Left ventricle myocardium inferior (tissue), 1 donor: ENCODE data around the gene WNT7A. TPM values are rescaled to one million over a fixed set of nuclear protein-coding genes. Genes with fewer than 3 reads are reported as not detected.

Experiments used
- DNase-seq: peaks from one replicate; pipeline ENCODE4 v3.0.0-alpha.2; 2020
- H3K27ac ChIP-seq: fragments of 200-600 bp; replicated peaks from 2 replicates; pipeline ENCODE4 v1.8.0; 2021
- H3K27me3 ChIP-seq: fragments of 200-600 bp; 2 replicates; pipeline ENCODE4 v1.8.0; 2021; ENCODE audit warnings: low read depth
- H3K36me3 ChIP-seq: fragments of 200-600 bp; 2 replicates; pipeline ENCODE4 v1.8.0; 2021
- H3K4me1 ChIP-seq: fragments of 200-600 bp; 2 replicates; pipeline ENCODE4 v1.8.0; 2021
- H3K4me3 ChIP-seq: fragments of 200-600 bp; 2 replicates; pipeline ENCODE4 v1.8.0; 2021; ENCODE audit warnings: mild to moderate bottlenecking, moderate library complexity
- H3K9me3 ChIP-seq: fragments of 200-600 bp; replicated peaks from 2 replicates; pipeline ENCODE4 v1.8.0; 2021
- CTCF ChIP-seq: fragments of 200-600 bp; IDR thresholded peaks from 2 replicates; pipeline ENCODE4 v1.8.0; 2021; ENCODE audit warnings: antibody characterized with exemption, mild to moderate bottlenecking, borderline replicate concordance
- intact Hi-C: fragments of 100-400 bp; cut with micrococcal nuclease; formaldehyde crosslinking; loops from one replicate; pipeline ENCODE4 v1.11.0; 2022
- total RNA-seq: library from RNA; stranded (reverse); fragmentation: NEBNext Ultra II Directional; extraction: Animal tissue kit (Norgen Biotek cat#: 25700); gene quantifications from one replicate; pipeline ENCODE4 v1.2.1, GENCODE V29; 2021
- donor health status: DM: no; HTN: yes; CAD: no; lungs with severe emphysema.

Gene WNT7A
- total RNA-seq, 1 donor from 2014 or later = not detected

GRCh38 chr3:13837751-13838150, 42.1 kb downstream of the WNT7A start:
- intact Hi-C loops = no loop called here
- Histone ChIP-seq H3K27ac (no peak overlapping the region), H3K27me3 (peaks cover 93% of the 10 kb centered on the region), H3K36me3 (no peaks in the 10 kb centered on the region), H3K9me3 (no peaks in the 10 kb centered on the region), H3K4me3 (no peak overlapping the region), H3K4me1 (no peaks in the 10 kb centered on the region)
- no peak for DNase-seq
- no peak for TF ChIP-seq CTCF

GRCh38 chr3:13836658-13837587, 42.9 kb downstream of the WNT7A start:
- no peaks in the 10 kb centered on the region for H3K9me3 ChIP-seq
- TF ChIP-seq CTCF = no peak
- no peaks in the 10 kb centered on the region for H3K36me3 ChIP-seq
- intact Hi-C loops = no loop called here
- no peaks in the 10 kb centered on the region for H3K4me1 ChIP-seq
- H3K27ac ChIP-seq = no peak overlapping the region
- H3K4me3 ChIP-seq = no peak overlapping the region
- H3K27me3 ChIP-seq = peaks cover 93% of the 10 kb centered on the region
- no peak for DNase-seq

- intact Hi-C loops = no loop called here
- DNase-seq = no peak
- Histone ChIP-seq H3K36me3 (no peaks in the 10 kb centered on the region), H3K27me3 (peaks cover 95% of the 10 kb centered on the region), H3K9me3 (no peaks in the 10 kb centered on the region), H3K27ac (no peak overlapping the region), H3K4me3 (no peak overlapping the region), H3K4me1 (no peaks in the 10 kb centered on the region)
- no peak for TF ChIP-seq CTCF
Measured at GRCh38 chr3:13835246-13835645, 44.6 kb downstream of the WNT7A start.

- Histone ChIP-seq H3K27ac (no peak overlapping the region), H3K9me3 (no peaks in the 10 kb centered on the region), H3K27me3 (peaks cover 95% of the 10 kb centered on the region), H3K36me3 (no peaks in the 10 kb centered on the region), H3K4me1 (no peaks in the 10 kb centered on the region), H3K4me3 (no peak overlapping the region)
- intact Hi-C loops = no loop called here
- TF ChIP-seq CTCF = no peak
- DNase-seq = no peak
Measured at GRCh38 chr3:13834258-13835035, 45.4 kb downstream of the WNT7A start.

- no peak for TF ChIP-seq CTCF
- no peaks in the 10 kb centered on the region for H3K36me3 ChIP-seq
- H3K4me3 ChIP-seq = no peak overlapping the region
- peaks cover 89% of the 10 kb centered on the region for H3K27me3 ChIP-seq
- H3K4me1 ChIP-seq = no peaks in the 10 kb centered on the region
- intact Hi-C loops = no loop called here
- no peaks in the 10 kb centered on the region for H3K9me3 ChIP-seq
- no peak for DNase-seq
- H3K27ac ChIP-seq = no peak overlapping the region
Measured at GRCh38 chr3:13833506-13834257, 46.2 kb downstream of the WNT7A start.
